Mesendoderm (in vitro differentiated cells): ENCODE measurements around the gene CTSF.
"Not testable (repeated sequence)": the region's sequence is repeated elsewhere in the genome, so short reads cannot be mapped to it uniquely, and the experiment has no call there.

Experiments
- DNase-seq: peaks from one replicate; pipeline ENCODE4 v3.0.0; 2013
- H2AK5ac ChIP-seq: 2 replicates; pipeline ENCODE4 v1.6.1; 2013; ENCODE audit warnings: low read length, inconsistent platforms
- H2BK120ac ChIP-seq: 2 replicates; pipeline ENCODE4 v1.6.1; 2013; ENCODE audit warnings: low read depth, mild to moderate bottlenecking, low read length, moderate library complexity, mixed read lengths
- H2BK15ac ChIP-seq: replicated peaks from 2 replicates; pipeline ENCODE4 v1.6.1; 2013; ENCODE audit warnings: low read depth, mild to moderate bottlenecking, moderate library complexity
- H2BK5ac ChIP-seq: 2 replicates; pipeline ENCODE4 v1.6.1; 2013; ENCODE audit warnings: low read length, inconsistent platforms
- H3K18ac ChIP-seq: 2 replicates; pipeline ENCODE4 v1.6.1; 2013; ENCODE audit warnings: mild to moderate bottlenecking, low read length, mixed read lengths
- H3K23ac ChIP-seq: one replicate; pipeline ENCODE4 v1.6.1; 2013; ENCODE audit warnings: low read length
- H3K27ac ChIP-seq: 2 replicates; pipeline ENCODE4 v1.5.1; 2013; ENCODE audit warnings: low read depth, mild to moderate bottlenecking, inconsistent platforms, low read length, moderate library complexity
- H3K27me3 ChIP-seq: 2 replicates; pipeline ENCODE4 v1.6.1; 2013; ENCODE audit warnings: low read length, control low read depth, mild to moderate bottlenecking, inconsistent platforms; ENCODE audit not compliant: insufficient read depth, poor library complexity
- H3K36me3 ChIP-seq: 2 replicates; pipeline ENCODE4 v1.6.1; 2013; ENCODE audit warnings: low read length, inconsistent platforms; ENCODE audit not compliant: control insufficient read depth, insufficient read depth
- H3K4ac ChIP-seq: one replicate; pipeline ENCODE4 v1.6.1; 2013; ENCODE audit warnings: low read depth, mild to moderate bottlenecking, low read length, moderate library complexity
- H3K4me1 ChIP-seq: 2 replicates; pipeline ENCODE4 v1.6.1; 2013; ENCODE audit warnings: low read depth, low read length, inconsistent platforms; ENCODE audit not compliant: control insufficient read depth
- H3K4me2 ChIP-seq: 2 replicates; pipeline ENCODE4 v1.6.1; 2013; ENCODE audit warnings: low read length
- H3K4me3 ChIP-seq: 2 replicates; pipeline ENCODE4 v1.5.1; 2013; ENCODE audit warnings: mild to moderate bottlenecking, low read length
- H3K56ac ChIP-seq: one replicate; pipeline ENCODE4 v1.6.1; 2013; ENCODE audit warnings: low read length
- H3K79me1 ChIP-seq: 2 replicates; pipeline ENCODE4 v1.6.1; 2013; ENCODE audit warnings: low read length, inconsistent platforms
- H3K79me2 ChIP-seq: 2 replicates; pipeline ENCODE4 v1.6.1; 2013; ENCODE audit warnings: mild to moderate bottlenecking, low read length; ENCODE audit not compliant: control insufficient read depth, insufficient read depth
- H3K9ac ChIP-seq: 2 replicates; pipeline ENCODE4 v1.6.1; 2013; ENCODE audit warnings: low read length, inconsistent platforms
- H4K5ac ChIP-seq: one replicate; pipeline ENCODE4 v1.6.1; 2013; ENCODE audit warnings: low read length
- H4K8ac ChIP-seq: one replicate; pipeline ENCODE4 v1.6.1; 2013; ENCODE audit warnings: low read depth, mild to moderate bottlenecking, control low read depth, low read length, moderate library complexity
- WGBS: extraction: QIAGEN DNeasy Blood & Tissue Kit; methylation state at CpG from one replicate; pipeline ENCODE4 v1.1.7; 2013; ENCODE audit warnings: low lambda C conversion rate, missing lambda C conversion rate; ENCODE audit not compliant: insufficient coverage; ENCODE audit errors: extremely low coverage; 5-methylcytosine and 5-hydroxymethylcytosine counted together

The CTSF gene

DNA sequence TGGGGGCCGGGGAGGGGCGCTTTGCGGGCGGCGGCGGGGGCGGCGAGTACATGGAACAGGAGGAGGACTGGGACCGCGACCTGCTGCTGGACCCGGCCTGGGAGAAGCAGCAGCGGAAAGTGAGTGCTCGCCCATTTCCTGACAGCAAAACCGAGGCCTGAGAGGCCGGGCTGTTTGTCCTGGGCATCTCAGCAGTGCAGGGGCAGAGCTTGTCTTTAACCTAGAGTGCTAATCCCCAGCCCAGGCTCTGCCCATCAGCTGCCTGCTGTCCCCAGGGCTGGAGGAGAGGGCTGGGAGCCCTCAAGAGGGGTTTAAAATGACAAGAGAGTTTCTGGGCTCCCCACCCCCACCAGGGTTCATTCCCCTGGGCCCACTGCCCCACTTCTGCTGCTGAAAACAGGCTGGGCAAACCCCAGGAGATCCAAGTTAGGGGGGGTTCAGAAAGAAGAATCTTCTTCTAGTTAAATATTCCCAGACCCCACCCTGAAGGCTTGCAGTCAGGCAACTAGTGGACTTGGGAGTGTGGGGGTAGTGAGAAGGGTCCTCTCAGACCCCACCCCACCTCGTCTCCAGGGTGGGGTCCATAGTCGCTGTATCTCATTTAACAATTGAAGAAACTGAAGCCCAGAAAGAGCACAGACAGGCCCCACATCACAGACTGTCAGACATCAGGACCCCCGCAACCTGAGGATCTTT is 21.3 kb downstream of the CTSF start:
- no peaks in the 10 kb centered on the region for H3K79me1 ChIP-seq
- H3K56ac ChIP-seq: peak overlapping the region; percentile 7
- no peak overlapping the region for H3K4ac ChIP-seq
- no peak overlapping the region for H3K4me3 ChIP-seq
- H3K23ac ChIP-seq: no peak overlapping the region
- no peaks in the 10 kb centered on the region for H3K4me1 ChIP-seq
- no peak overlapping the region for H3K4me2 ChIP-seq
- H3K27ac ChIP-seq: no peak overlapping the region
- no peak overlapping the region for H4K5ac ChIP-seq
- H4K8ac ChIP-seq: no peak overlapping the region
- H3K36me3 ChIP-seq: no peaks in the 10 kb centered on the region
- no peaks in the 10 kb centered on the region for H3K79me2 ChIP-seq
- no peaks in the 10 kb centered on the region for H3K27me3 ChIP-seq
- DNase-seq: peak; percentile 38
- H2BK120ac ChIP-seq: no peak overlapping the region
- H2BK5ac ChIP-seq: no peak overlapping the region
- no peak overlapping the region for H3K9ac ChIP-seq
- WGBS: no CpG with 5 or more reads among the region's 18 CpGs
- no peak overlapping the region for H2BK15ac ChIP-seq
- H2AK5ac ChIP-seq: no peak overlapping the region
- H3K18ac ChIP-seq: no peak overlapping the region

DNA sequence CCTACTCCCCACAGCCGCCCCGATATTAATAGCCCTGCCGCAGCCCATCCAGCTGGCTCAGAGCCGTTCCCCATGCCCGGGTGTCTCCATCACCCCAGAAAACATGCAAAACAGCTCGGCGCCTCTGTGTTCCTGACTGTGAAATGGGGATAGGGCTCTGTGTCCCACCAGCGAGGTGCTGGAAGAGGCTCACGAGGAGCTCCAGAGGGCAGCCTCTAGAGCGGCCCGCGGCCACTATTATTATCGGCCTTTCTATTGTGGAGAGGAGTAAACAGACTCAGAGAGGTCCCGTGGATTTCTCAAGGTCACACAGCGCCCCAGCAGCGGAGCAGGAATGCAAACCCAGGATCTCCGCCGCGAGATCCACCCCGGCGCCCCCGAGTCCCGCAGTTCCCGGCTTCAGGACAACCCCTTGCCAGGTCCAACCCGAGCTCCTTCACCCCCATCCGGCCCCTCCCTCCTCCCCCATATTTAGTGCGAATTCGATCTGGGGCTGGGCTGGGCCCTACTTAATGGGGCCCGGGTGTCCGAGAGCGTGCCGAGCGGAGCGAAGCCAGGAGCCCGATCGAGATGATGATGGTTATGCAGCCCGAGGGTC is 21.9 kb downstream of the CTSF start, which contains the start of gene ACTN3:
ACTN3 (plus strand) TSS at position 536 of the 598 bp plus-strand sequence; CDS start at position 571, 35 bp downstream.
- H3K9ac ChIP-seq: peak within 1 kb of the TSS; percentile 93
- H4K5ac ChIP-seq: no peak within 1 kb of the TSS
- H3K27ac ChIP-seq: no peak within 1 kb of the TSS
- no peaks in the 10 kb centered on the region for H3K36me3 ChIP-seq
- H3K4me3 ChIP-seq: peak within 1 kb of the TSS; percentile 81
- H3K23ac ChIP-seq: no peak within 1 kb of the TSS
- H2BK120ac ChIP-seq: no peak within 1 kb of the TSS
- no peaks in the 10 kb centered on the region for H3K27me3 ChIP-seq
- WGBS: no CpG with 5 or more reads among the region's 37 CpGs
- H3K4ac ChIP-seq: peak within 1 kb of the TSS; percentile 8
- no peak within 1 kb of the TSS for H2BK5ac ChIP-seq
- H2AK5ac ChIP-seq: no peak within 1 kb of the TSS
- H2BK15ac ChIP-seq: no peak within 1 kb of the TSS
- H3K79me2 ChIP-seq: no peaks in the 10 kb centered on the region
- peak within 1 kb of the TSS; percentile 7 for H4K8ac ChIP-seq
- no peaks in the 10 kb centered on the region for H3K4me1 ChIP-seq
- no peaks in the 10 kb centered on the region for H3K79me1 ChIP-seq
- H3K4me2 ChIP-seq: peak within 1 kb of the TSS; percentile 78
- peak; percentile 57 for DNase-seq
- H3K18ac ChIP-seq: peak within 1 kb of the TSS; percentile 62
- peak within 1 kb of the TSS; percentile 94 for H3K56ac ChIP-seq

DNA sequence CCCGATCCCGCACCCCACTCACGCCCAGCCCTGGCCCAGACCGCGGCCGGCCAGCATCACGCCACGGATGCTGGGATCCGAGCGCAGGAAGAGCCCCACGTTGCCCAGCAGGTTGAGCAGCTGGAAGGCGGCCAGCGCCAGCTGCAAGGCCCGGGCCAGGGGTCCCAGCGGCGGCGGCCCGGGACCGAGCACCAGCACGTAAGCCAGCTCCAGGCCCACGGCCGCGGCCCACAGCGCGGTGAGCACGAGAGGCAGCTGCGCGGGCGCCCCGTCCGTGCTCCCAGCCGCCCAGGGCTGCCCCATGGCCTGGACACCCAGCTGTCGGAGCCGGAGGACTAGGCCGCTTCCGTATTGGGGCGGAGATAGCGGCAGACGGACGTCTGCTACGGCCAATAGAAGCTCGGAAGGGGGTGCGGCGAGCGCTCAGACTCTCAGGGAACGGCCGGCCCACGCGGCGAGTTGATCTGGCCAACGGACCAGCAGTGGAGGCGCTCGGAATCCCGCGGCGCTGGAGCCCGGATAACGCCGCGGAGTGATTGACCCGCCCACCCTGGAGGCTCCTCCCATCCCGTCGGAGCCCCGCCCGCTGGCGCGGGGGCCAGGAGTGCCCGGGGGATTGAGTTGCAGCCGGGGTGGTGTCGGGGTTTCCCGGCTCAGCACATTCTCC is 22.6 kb downstream of the CTSF start, which contains the start of gene ZDHHC24:
ZDHHC24 (minus strand) TSS at position 348 of the 667 bp plus-strand sequence; CDS start at position 303, 45 bp downstream.
- peak within 1 kb of the TSS; percentile 94 for H3K56ac ChIP-seq
- H2BK5ac ChIP-seq: no peak within 1 kb of the TSS
- H3K4me2 ChIP-seq: peak within 1 kb of the TSS; percentile 78
- no peaks in the 10 kb centered on the region for H3K79me1 ChIP-seq
- peak; percentile 98 for DNase-seq
- peak within 1 kb of the TSS; percentile 62 for H3K18ac ChIP-seq
- no peak within 1 kb of the TSS for H2AK5ac ChIP-seq
- no peaks in the 10 kb centered on the region for H3K27me3 ChIP-seq
- H3K4ac ChIP-seq: peak within 1 kb of the TSS; percentile 8
- peak within 1 kb of the TSS; percentile 81 for H3K4me3 ChIP-seq
- no peak within 1 kb of the TSS for H2BK15ac ChIP-seq
- no peak within 1 kb of the TSS for H3K23ac ChIP-seq
- peak within 1 kb of the TSS; percentile 7 for H4K8ac ChIP-seq
- no peaks in the 10 kb centered on the region for H3K79me2 ChIP-seq
- H3K36me3 ChIP-seq: no peaks in the 10 kb centered on the region
- H2BK120ac ChIP-seq: no peak within 1 kb of the TSS
- H3K27ac ChIP-seq: no peak within 1 kb of the TSS
- no peak within 1 kb of the TSS for H4K5ac ChIP-seq
- H3K4me1 ChIP-seq: no peaks in the 10 kb centered on the region
- H3K9ac ChIP-seq: peak within 1 kb of the TSS; percentile 93
- no CpG with 5 or more reads among the region's 71 CpGs for WGBS

DNA sequence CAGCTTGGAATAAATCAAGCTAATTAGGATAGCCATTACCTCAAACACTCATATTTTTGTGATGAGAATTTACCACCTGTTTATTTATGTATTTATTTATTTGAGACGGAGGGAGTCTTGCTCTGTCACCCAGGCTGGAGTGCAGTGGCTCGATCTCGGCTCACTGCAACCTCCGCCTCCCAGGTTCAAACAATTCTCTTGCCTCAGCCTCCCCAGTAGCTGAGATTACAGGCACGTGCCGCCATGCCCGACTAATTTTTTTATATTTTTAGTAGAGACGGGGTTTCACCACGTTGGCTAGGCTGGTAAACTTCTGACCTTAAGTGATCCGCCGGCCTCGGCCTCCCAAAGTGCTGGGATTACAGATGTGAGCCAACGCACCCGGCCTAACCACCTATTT is 23.5 kb downstream of the CTSF start:
- H3K36me3 ChIP-seq: not testable (repeated sequence)

DNA sequence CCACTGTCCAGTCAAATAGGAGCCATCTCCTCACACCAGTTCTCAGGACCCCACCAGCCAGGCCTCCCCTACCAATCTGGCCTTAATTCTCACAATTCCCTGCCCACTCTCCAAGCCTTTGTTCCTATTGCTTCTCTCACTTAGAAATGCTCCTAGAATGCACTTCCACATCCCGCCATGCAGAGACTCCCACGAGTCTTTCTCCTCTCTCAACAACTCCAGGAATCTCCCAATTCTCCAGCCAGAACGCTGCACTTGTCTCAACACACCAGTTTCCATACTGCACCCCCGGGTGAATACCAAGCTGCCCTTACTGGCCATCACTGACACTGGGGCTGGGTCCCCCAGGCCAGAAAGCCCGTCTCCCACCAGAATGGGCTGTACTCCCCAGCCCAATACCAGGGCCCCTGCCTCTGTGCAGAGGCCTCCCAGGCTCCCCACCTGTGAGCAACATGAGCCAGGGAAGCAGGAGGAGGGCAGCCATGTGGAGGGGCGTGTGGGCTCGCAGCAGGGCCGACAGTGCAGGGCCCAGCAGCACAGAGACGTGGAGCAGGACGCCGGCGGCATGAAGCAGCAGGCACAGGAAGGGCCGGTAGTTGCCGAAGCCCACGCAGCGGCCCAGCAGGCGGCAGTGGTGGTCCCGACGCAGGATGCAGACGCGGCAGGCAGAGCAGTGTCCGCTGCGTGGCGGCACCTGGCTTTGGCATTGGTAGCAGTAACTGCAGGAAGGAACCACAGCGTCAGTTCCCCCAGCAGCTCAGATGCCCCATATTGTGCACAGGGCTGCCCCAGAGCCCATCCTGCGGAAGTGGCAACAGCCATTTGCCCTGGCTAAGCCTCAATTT is 24.9 kb downstream of the CTSF start:
- H3K36me3 ChIP-seq: no peaks in the 10 kb centered on the region
- no peaks in the 10 kb centered on the region for H3K79me2 ChIP-seq
- no peak overlapping the region for H2BK120ac ChIP-seq
- H2BK5ac ChIP-seq: no peak overlapping the region
- no peak overlapping the region for H4K5ac ChIP-seq
- peak overlapping the region; percentile 44 for H3K9ac ChIP-seq
- H3K79me1 ChIP-seq: no peaks in the 10 kb centered on the region
- H2BK15ac ChIP-seq: no peak overlapping the region
- H3K23ac ChIP-seq: no peak overlapping the region
- no CpG with 5 or more reads among the region's 26 CpGs for WGBS
- H3K56ac ChIP-seq: peak overlapping the region; percentile 57
- H3K4me2 ChIP-seq: no peak overlapping the region
- no peaks in the 10 kb centered on the region for H3K4me1 ChIP-seq
- peak; percentile 69 for DNase-seq
- H3K4ac ChIP-seq: no peak overlapping the region
- no peaks in the 10 kb centered on the region for H3K27me3 ChIP-seq
- no peak overlapping the region for H2AK5ac ChIP-seq
- no peak overlapping the region for H4K8ac ChIP-seq
- H3K4me3 ChIP-seq: no peak overlapping the region
- no peak overlapping the region for H3K27ac ChIP-seq
- no peak overlapping the region for H3K18ac ChIP-seq

More for the DNA sequence above, 23.5 kb downstream of the CTSF start:
- H4K5ac ChIP-seq, H3K79me2 ChIP-seq, H3K4me1 ChIP-seq, H2AK5ac ChIP-seq, DNase-seq, H3K18ac ChIP-seq, H3K4me3 ChIP-seq, H3K23ac ChIP-seq, H2BK15ac ChIP-seq, H3K79me1 ChIP-seq, H4K8ac ChIP-seq, H2BK5ac ChIP-seq, H3K27ac ChIP-seq, H3K4ac ChIP-seq, H2BK120ac ChIP-seq, H3K27me3 ChIP-seq, H3K4me2 ChIP-seq: not testable (repeated sequence)
- H3K9ac ChIP-seq: peak overlapping the region; percentile 93
- H3K56ac ChIP-seq: peak overlapping the region; percentile 94
- WGBS: no CpG with 5 or more reads among the region's 14 CpGs
